SK-N-SH treated with all-trans-retinoic acid at 6 μM for 48 hours (cell line): ENCODE data around the gene ERVH48-1.

Source experiments
- CSRNP3 ChIP-seq: fragments of 250-450 bp; sonication (Bioruptor Pico); IDR thresholded peaks from 2 replicates; pipeline ENCODE4 v1.5.1; 2021; ENCODE audit warnings: mild to moderate bottlenecking, moderate library complexity
- PPARA ChIP-seq: fragments of 250-450 bp; sonication (Bioruptor Pico); IDR thresholded peaks from 2 replicates; pipeline ENCODE4 v1.5.0; 2020; ENCODE audit warnings: mild to moderate bottlenecking, borderline replicate concordance
- TOX ChIP-seq: fragments of 250-450 bp; sonication (Bioruptor Pico); IDR thresholded peaks from 2 replicates; pipeline ENCODE4 v1.8.0; 2021; ENCODE audit warnings: mild to moderate bottlenecking, moderate library complexity, borderline replicate concordance
- ZC3H10 ChIP-seq: fragments of 250-450 bp; sonication (Bioruptor Pico); IDR thresholded peaks from 2 replicates; pipeline ENCODE4 v1.5.1; 2021; ENCODE audit warnings: mild to moderate bottlenecking, moderate library complexity
- ZFP30 ChIP-seq: fragments of 450-650 bp; formaldehyde crosslinking; IDR thresholded peaks from 2 replicates; pipeline ENCODE4 v1.5.0; 2022; ENCODE audit warnings: mild to moderate bottlenecking, moderate library complexity
- ZNF565 ChIP-seq: fragments of 450-650 bp; formaldehyde crosslinking; conservative IDR thresholded peaks from 2 replicates; pipeline ENCODE4 v1.5.0; 2020; ENCODE audit warnings: low read depth, mild to moderate bottlenecking, moderate library complexity

- TF ChIP-seq PPARA (CRISPR knock-in tag) = no peak
- TF ChIP-seq ZFP30 (CRISPR knock-in tag) = no peak
- no peak for TF ChIP-seq TOX (CRISPR knock-in tag)
- no peak for TF ChIP-seq ZC3H10 (CRISPR knock-in tag)
- TF ChIP-seq ZNF565 (CRISPR knock-in tag) = no peak
- no peak for TF ChIP-seq CSRNP3 (CRISPR knock-in tag)
Observed at GRCh38 chr21:42971897-42972275, 46.5 kb upstream of the ERVH48-1 start.
